Suprapubic skin (tissue), 4 donors: ENCODE results near the gene SLC25A3. TPM values are rescaled to one million over a fixed set of nuclear protein-coding genes. Genes with fewer than 3 reads are reported as not detected.
"Not testable (repeated sequence)": the region's sequence is repeated elsewhere in the genome, so short reads cannot be mapped to it uniquely, and the experiment has no call there.

ENCODE experiments used
- DNase-seq, 2 donors: peaks; one replicate each; pipeline ENCODE4 v3.0.0-alpha.2; 2019; ENCODE audit warnings: low spot score in 2 of 2
- H3K27ac ChIP-seq: fragments of 200-600 bp; sonication (generic); one replicate; pipeline ENCODE4 v1.5.1; 2019
- H3K27me3 ChIP-seq: fragments of 200-600 bp; sonication (generic); one replicate; pipeline ENCODE4 v1.5.1; 2019
- H3K36me3 ChIP-seq: fragments of 200-600 bp; sonication (generic); one replicate; pipeline ENCODE4 v1.5.1; 2019
- H3K4me1 ChIP-seq: fragments of 200-600 bp; sonication (generic); one replicate; pipeline ENCODE4 v1.5.1; 2019
- H3K4me3 ChIP-seq: fragments of 200-600 bp; sonication (generic); one replicate; pipeline ENCODE4 v1.5.1; 2019; ENCODE audit warnings: mild to moderate bottlenecking
- H3K9me3 ChIP-seq: fragments of 200-600 bp; sonication (generic); one replicate; pipeline ENCODE4 v1.5.1; 2019
- CTCF ChIP-seq, 2 donors: fragments of 200-600 bp in 1 of 2; fragments of 450-650 bp in 1 of 2; sonication (generic) in 1 of 2; IDR thresholded peaks; one replicate each; pipeline ENCODE4 v1.5.1; 2016 to 2019; ENCODE audit warnings: antibody characterized with exemption in 2 of 2, mild to moderate bottlenecking in 1 of 2, moderate library complexity in 1 of 2
- EP300 ChIP-seq: sonication (generic); formaldehyde crosslinking; IDR thresholded peaks from one replicate; pipeline ENCODE4 v1.6.1; 2017; ENCODE audit warnings: antibody characterized with exemption
- POLR2A ChIP-seq, 2 donors: fragments of 450-650 bp; IDR thresholded peaks; one replicate each; pipeline ENCODE4 v1.6.1; 2017; ENCODE audit warnings: antibody characterized with exemption in 2 of 2, mild to moderate bottlenecking in 2 of 2, moderate library complexity in 2 of 2
- POLR2AphosphoS5 ChIP-seq, 3 donors: sonication (generic); formaldehyde crosslinking; IDR thresholded peaks; one replicate each; pipeline ENCODE4 v1.6.1; 2017; ENCODE audit warnings: antibody characterized with exemption in 3 of 3
- WGBS: methylation state at CpG from one replicate; pipeline ENCODE4 v1.1.5; 2018; 5-methylcytosine and 5-hydroxymethylcytosine counted together
- total RNA-seq, 4 donors: library from RNA; depleted of rRNA; stranded (reverse); fragments of >200 nt; gene quantifications; one replicate each; pipeline ENCODE4 v1.1.0, GENCODE V29; 2016

SLC25A3 gene
- 100 to 1,000 TPM; 375 to 558 (median 498) TPM for total RNA-seq

GRCh38 chr12:98593351-98594049, at the start of gene SLC25A3:
Gene SLC25A3, plus strand, starts transcription at chr12:98593686. Its CDS starts 293 bp downstream, at chr12:98593979.
- Histone ChIP-seq H3K4me1 (peaks cover 17% of the 10 kb centered on the region), H3K27ac (peak within 1 kb of the TSS; percentile 93), H3K27me3 (no peaks in the 10 kb centered on the region), H3K4me3 (peak within 1 kb of the TSS; percentile 67), H3K9me3 (no peaks in the 10 kb centered on the region), H3K36me3 (peaks cover 23% of the 10 kb centered on the region)
- TF ChIP-seq POLR2A (IDR thresholded peaks at IDR 0.05) (peak; percentile 65 to 95), EP300 (no peak), POLR2AphosphoS5 (IDR thresholded peaks at IDR 0.05) (peak; percentile 97 to 99 (median 97))
- DNase-seq, result peak; percentile 96 to 98
- WGBS, result under 1% methylated on average over 34 of the region's 67 CpGs

GRCh38 chr12:98543701-98544100, 49.8 kb upstream of the SLC25A3 start:
- H3K4me3 ChIP-seq, result no peak overlapping the region
- H3K9me3 ChIP-seq, result no peaks in the 10 kb centered on the region
- peaks cover 36% of the 10 kb centered on the region for H3K36me3 ChIP-seq
- DNase-seq, result no peak
- H3K27me3 ChIP-seq, result no peaks in the 10 kb centered on the region
- no peaks in the 10 kb centered on the region for H3K4me1 ChIP-seq
- TF ChIP-seq CTCF (IDR thresholded peaks at IDR 0.05), result no peak
- no peak for TF ChIP-seq POLR2A (IDR thresholded peaks at IDR 0.05)
- no peak for TF ChIP-seq POLR2AphosphoS5 (IDR thresholded peaks at IDR 0.05)
- TF ChIP-seq EP300, result no peak
- no peak overlapping the region for H3K27ac ChIP-seq

- Histone ChIP-seq H3K36me3 (peaks cover 34% of the 10 kb centered on the region), H3K9me3 (no peaks in the 10 kb centered on the region), H3K27me3 (no peaks in the 10 kb centered on the region), H3K4me3 (no peak overlapping the region), H3K27ac (no peak overlapping the region), H3K4me1 (no peaks in the 10 kb centered on the region)
- WGBS, result 87% methylated on average over 1 of the region's 1 CpG
- no peak for TF ChIP-seq POLR2A (IDR thresholded peaks at IDR 0.05)
- no peak for TF ChIP-seq POLR2AphosphoS5 (IDR thresholded peaks at IDR 0.05)
- no peak for DNase-seq
Measured at GRCh38 chr12:98544751-98545150, 48.7 kb upstream of the SLC25A3 start.

- 90% methylated on average over 5 of the region's 5 CpGs for WGBS
- TF ChIP-seq CTCF (IDR thresholded peaks at IDR 0.05) (no peak), POLR2AphosphoS5 (IDR thresholded peaks at IDR 0.05) (no peak), POLR2A (IDR thresholded peaks at IDR 0.05) (no peak), EP300 (no peak)
- Histone ChIP-seq H3K9me3 (no peaks in the 10 kb centered on the region), H3K36me3 (peaks cover 33% of the 10 kb centered on the region), H3K4me1 (no peaks in the 10 kb centered on the region), H3K27ac (no peak overlapping the region), H3K4me3 (no peak overlapping the region), H3K27me3 (no peaks in the 10 kb centered on the region)
- no peak for DNase-seq
Measured at GRCh38 chr12:98549371-98550110, 43.9 kb upstream of the SLC25A3 start.

GRCh38 chr12:98551787-98552186, 41.7 kb upstream of the SLC25A3 start:
- 97% methylated on average over 3 of the region's 3 CpGs for WGBS
- peaks cover 28% of the 10 kb centered on the region for H3K36me3 ChIP-seq
- H3K9me3 ChIP-seq, result no peaks in the 10 kb centered on the region
- H3K27me3 ChIP-seq, result no peaks in the 10 kb centered on the region
- DNase-seq, result no peak
- TF ChIP-seq EP300 (no peak), POLR2A (IDR thresholded peaks at IDR 0.05) (no peak), CTCF (IDR thresholded peaks at IDR 0.05) (no peak), POLR2AphosphoS5 (IDR thresholded peaks at IDR 0.05) (no peak)
- no peak overlapping the region for H3K27ac ChIP-seq
- no peaks in the 10 kb centered on the region for H3K4me1 ChIP-seq
- no peak overlapping the region for H3K4me3 ChIP-seq

GRCh38 chr12:98558097-98558496, 35.4 kb upstream of the SLC25A3 start:
- H3K4me3 ChIP-seq, H3K27ac ChIP-seq, H3K36me3 ChIP-seq, H3K4me1 ChIP-seq, H3K9me3 ChIP-seq, DNase-seq, H3K27me3 ChIP-seq: not testable (repeated sequence)
- 80% methylated on average over 4 of the region's 4 CpGs for WGBS
